ENCODE results near the gene PPP4R3B. TPM values are rescaled to one million over a fixed set of nuclear protein-coding genes. Genes with fewer than 3 reads are reported as not detected.

The PPP4R3B gene
- total RNA-seq, 1 experiment from 2014 or later: 25.5 TPM

DNA sequence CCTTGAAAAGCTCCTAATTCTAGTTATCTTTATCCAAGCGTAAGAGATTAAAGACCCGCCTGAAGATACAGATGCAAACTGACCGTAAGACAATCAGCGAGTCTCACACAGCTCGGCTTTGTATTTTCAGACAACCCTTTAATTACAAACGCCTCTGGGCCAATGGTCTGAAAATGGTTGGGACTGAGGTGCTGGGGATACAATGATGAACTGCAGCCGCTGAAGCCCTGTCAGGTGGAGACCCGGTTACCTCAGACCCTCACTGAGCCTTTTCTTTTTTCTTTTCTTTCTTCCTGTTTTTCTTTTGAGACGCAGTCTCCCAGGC, 98.6 kb downstream of the PPP4R3B start:
- DNase-seq (ENCODE audit: low spot score): peak; percentile 28

DNA sequence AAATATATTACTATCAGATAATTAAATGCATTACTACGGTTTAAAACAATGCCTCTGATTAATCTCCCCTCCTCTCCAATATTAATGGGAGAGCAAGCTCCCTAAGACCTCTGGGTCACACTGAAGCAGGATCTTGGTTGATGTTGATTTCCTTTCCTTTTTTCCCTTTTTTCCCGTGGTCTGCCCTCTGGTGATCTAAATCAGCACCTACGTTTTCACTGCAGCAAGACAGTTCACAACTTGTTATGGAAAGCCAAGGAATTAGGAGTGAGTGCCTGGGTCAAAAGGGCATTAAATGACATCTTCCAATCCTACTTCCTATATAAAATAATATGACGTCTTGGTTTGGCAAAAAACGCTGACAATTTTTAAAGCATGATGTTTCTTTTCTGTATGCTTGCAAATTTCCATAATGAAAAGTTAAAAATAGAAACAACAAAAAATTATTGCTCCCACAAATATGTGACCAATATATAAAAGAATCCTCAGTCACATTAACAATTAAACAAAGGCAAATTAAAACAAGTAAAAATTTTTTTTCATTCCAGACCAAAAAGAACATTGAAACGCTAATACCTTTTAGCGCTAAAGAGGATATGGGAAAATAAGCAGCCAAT, 105.8 kb downstream of the PPP4R3B start:
- DNase-seq (ENCODE audit: low spot score): peak; percentile 52

DNA sequence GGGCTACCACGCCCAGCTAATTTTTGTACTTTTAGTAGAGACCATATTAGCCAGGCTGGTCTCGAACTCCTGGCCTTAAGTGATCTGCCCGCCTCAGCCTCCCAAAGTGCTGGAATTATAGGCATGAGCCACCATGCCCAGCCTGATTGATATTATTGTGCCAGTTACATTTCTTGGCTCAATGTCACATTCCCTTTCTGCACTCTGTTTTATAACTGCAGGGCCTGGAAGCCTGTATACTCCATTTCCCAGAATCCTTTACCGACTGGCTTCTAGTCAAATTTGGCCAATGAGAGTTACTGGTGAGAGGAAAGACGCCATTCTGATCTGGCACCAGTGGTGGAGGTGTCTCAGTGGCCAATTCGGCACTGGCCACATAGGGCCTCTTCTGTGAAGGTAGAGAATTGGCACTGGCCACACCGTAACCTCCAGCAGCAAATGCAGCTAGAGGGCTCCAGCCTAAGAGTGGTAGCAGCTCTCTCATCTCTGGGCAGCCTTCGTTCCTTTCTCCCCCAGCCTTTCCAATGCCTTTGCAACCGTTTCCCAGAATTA, 114.8 kb downstream of the PPP4R3B start:
- no peak for DNase-seq (ENCODE audit: low spot score)

DNA sequence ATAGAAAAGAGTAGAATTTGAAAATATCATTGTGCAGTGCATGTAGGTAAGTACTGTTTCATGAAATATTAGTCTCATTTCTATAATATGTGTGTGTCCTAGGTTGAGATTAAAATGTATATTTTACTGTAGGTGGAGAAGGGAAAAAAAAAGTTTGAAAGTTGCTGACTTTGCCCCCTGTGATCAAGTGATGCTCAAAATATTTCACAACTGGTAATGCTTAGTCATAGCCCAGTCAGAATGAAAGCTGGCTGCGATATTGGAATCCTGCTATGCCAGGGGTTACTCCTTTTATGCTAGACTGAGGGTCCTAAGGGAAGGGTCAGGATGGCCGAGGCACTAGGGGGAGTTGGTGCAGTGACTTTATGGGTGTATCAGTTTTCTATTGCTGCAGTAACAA, 117.4 kb downstream of the PPP4R3B start:
- no peak for DNase-seq (ENCODE audit: low spot score)

DNA sequence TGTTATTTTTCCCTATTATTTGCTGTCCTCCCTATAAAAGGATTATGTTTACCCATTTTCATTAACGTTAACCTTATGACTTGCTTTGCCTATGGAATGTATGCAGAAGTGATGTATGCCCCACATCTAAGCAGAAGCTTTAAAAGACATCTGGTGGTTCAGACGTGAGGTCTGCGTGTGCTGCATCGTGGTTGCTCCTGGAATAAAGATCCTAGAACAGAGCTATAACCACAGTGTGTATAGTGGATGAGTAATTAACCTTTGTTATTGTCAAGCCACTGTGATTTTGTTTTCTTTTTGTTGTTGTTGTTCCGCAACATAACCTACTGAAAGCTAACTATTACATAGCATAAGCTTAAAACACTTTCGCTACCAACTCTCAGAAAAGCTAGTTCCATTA, 118.8 kb downstream of the PPP4R3B start:
- DNase-seq (ENCODE audit: low spot score): no peak

Small RNAs within 50 kb of the gene (small RNA-seq; reads per million reads assigned to genes)
- gene RF00586: not detected
- not detected for gene RNU6-634P

Other genes starting within 250 kb of the PPP4R3B start
- 0.25 TPM in 1 of 2 replicates, not detected in the other for gene CCDC88A, start 197.8 kb downstream of the PPP4R3B start, total RNA-seq (2014; rRNA removed; shearing (Covaris generic))
- 4.6 and 8.0 TPM in 2 replicates for gene CFAP36, start 97.9 kb downstream of the PPP4R3B start, total RNA-seq (2014; rRNA removed; shearing (Covaris generic))
- gene PNPT1, start 76.2 kb upstream of the PPP4R3B start, total RNA-seq (2014; rRNA removed; shearing (Covaris generic)): 19.9 and 22.8 TPM in 2 replicates